HepG2 (cell line): ENCODE measurements around the gene RAB11FIP5. TPM values are rescaled to one million over a fixed set of nuclear protein-coding genes. Genes with fewer than 3 reads are reported as not detected.

Experiments used
- ATAC-seq: fragments of 200-7000 bp; cut with Tn5 transposase; 3 replicates; pipeline ENCODE4 v1.9.1; 2020; ENCODE audit warnings: mild to moderate bottlenecking, moderate library complexity
- BruUV-seq: library from RNA; stranded (reverse); fragments of 400-500 nt; replicated peaks from 2 replicates; lab custom pipeline; 2021; lab: Mats Ljungman, UMichigan
- CTCF ChIA-PET: fragments of 300-600 bp; formaldehyde crosslinking; extraction: SDS; loops from one replicate; lab custom pipeline; 2021; ENCODE audit warnings: low total read pairs, inconsistent platforms, low intra/inter-chr PET ratio; lab: Yijun Ruan, JAX
- POLR2A ChIA-PET: fragments of 350-600 bp; sonication (Branson Sonifier 250); formaldehyde crosslinking; loops from one replicate; lab custom pipeline; 2020; ENCODE audit warnings: antibody characterized with exemption, inconsistent platforms; lab: Yijun Ruan, JAX
- DNase-seq: peaks from one replicate; pipeline ENCODE4 v3.0.0-alpha.2; 2015; ENCODE audit warnings: low spot score
- FAIRE-seq: peaks from 3 replicates; lab custom pipeline; 2011; peaks lifted over from hg19 to GRCh38; lab: Jason Lieb, UNC
- H2AFZ ChIP-seq: one replicate; pipeline ENCODE4 v1.6.1; 2011; ENCODE audit warnings: low read length, inconsistent platforms
- H3K27ac ChIP-seq: fragments of 300-600 bp; 3 replicates; pipeline ENCODE4 v1.8.0; 2011; ENCODE audit warnings: mixed run types, mild to moderate bottlenecking, mixed read lengths, low read length, inconsistent platforms; ENCODE audit not compliant: insufficient read depth; ENCODE audit errors: extremely low read length
- H3K27me3 ChIP-seq, 2 experiments: fragments of 200-600 bp in 1 of 2; 2 replicates in 1 of 2; 3 replicates in 1 of 2; pipeline versions ENCODE4 v1.6.0 to v1.8.0; 2011; ENCODE audit warnings: low read length in 2 of 2, mild to moderate bottlenecking in 2 of 2, moderate library complexity in 2 of 2, inconsistent platforms in 1 of 2; ENCODE audit not compliant: insufficient read depth in 2 of 2, control insufficient read depth in 1 of 2
- H3K36me3 ChIP-seq, 2 experiments: fragments of 200-600 bp in 1 of 2; replicated peaks in 1 of 2; 2 replicates in 1 of 2; 3 replicates in 1 of 2; pipeline versions ENCODE4 v1.5.1 to v1.8.0; 2011; ENCODE audit warnings: low read length in 2 of 2, inconsistent platforms in 1 of 2; ENCODE audit not compliant: insufficient read depth in 2 of 2, control insufficient read depth in 1 of 2
- H3K4me1 ChIP-seq: 2 replicates; pipeline ENCODE4 v1.5.1; 2012; ENCODE audit warnings: low read length, inconsistent platforms; ENCODE audit not compliant: insufficient read depth
- H3K4me2 ChIP-seq: 2 replicates; pipeline ENCODE4 v1.6.0; 2011; ENCODE audit warnings: low read depth, low read length, inconsistent platforms
- H3K4me3 ChIP-seq, 3 experiments: fragments of 200-600 bp in 1 of 3; sonication (generic), shearing (Covaris generic) in 1 of 3; replicated peaks in 1 of 3; 2 replicates each; pipeline ENCODE4 v1.5.1; 2011 to 2016; ENCODE audit warnings: low read length in 3 of 3, inconsistent platforms in 2 of 3, low read depth in 2 of 3, mild to moderate bottlenecking in 2 of 3, control low read depth in 1 of 3, mixed read lengths in 1 of 3; ENCODE audit not compliant: insufficient read depth in 1 of 3
- H3K79me2 ChIP-seq: one replicate; pipeline ENCODE4 v1.6.1; 2011; ENCODE audit warnings: low read length, inconsistent platforms; ENCODE audit not compliant: insufficient read depth
- H3K9ac ChIP-seq: 2 replicates; pipeline ENCODE4 v1.6.0; 2011; ENCODE audit warnings: mild to moderate bottlenecking, low read depth, low read length, inconsistent platforms; ENCODE audit not compliant: insufficient read depth
- H3K9me3 ChIP-seq: 2 replicates; pipeline ENCODE4 v1.5.1; 2012; ENCODE audit warnings: mild to moderate bottlenecking, low read length
- H4K20me1 ChIP-seq: 2 replicates; pipeline ENCODE4 v1.6.0; 2011; ENCODE audit warnings: inconsistent platforms, mild to moderate bottlenecking, low read length, moderate library complexity; ENCODE audit not compliant: insufficient read depth
- AGO2 ChIP-seq: fragments of 200-400 bp; formaldehyde crosslinking; optimal IDR thresholded peaks from 2 replicates; pipeline ENCODE3; 2017; ENCODE audit warnings: mild to moderate bottlenecking, low read depth, low read length, moderate library complexity
- AKNA ChIP-seq: sonication (generic); formaldehyde crosslinking; IDR thresholded peaks from 2 replicates; pipeline ENCODE4 v1.4.0; 2020; ENCODE audit warnings: missing genetic modification reagents, borderline replicate concordance
- CEBPB ChIP-seq: IDR thresholded peaks from 2 replicates; pipeline ENCODE4 v1.6.1; 2011; ENCODE audit warnings: low read depth, low read length, improper control_type of control experiment, borderline replicate concordance
- FOXP1 ChIP-seq, 2 experiments: fragments of 450-650 bp in 1 of 2; IDR thresholded peaks; 2 replicates each; pipeline ENCODE4 v1.6.1; 2017 to 2018; ENCODE audit warnings: antibody characterized with exemption in 1 of 2
- HCFC1 ChIP-seq: fragments of 150-350 bp; IDR thresholded peaks from 2 replicates; pipeline ENCODE4 v1.6.1; 2014; ENCODE audit warnings: low read depth, low read length
- IKZF1 ChIP-seq: fragments of 450-650 bp; IDR thresholded peaks from 2 replicates; pipeline ENCODE4 v1.7.1; 2016
- NFYC ChIP-seq: IDR thresholded peaks from 2 replicates; pipeline ENCODE4 v1.6.1; 2016; ENCODE audit warnings: missing genetic modification reagents, missing compliant biosample characterization
- TARDBP ChIP-seq: sonication (generic); formaldehyde crosslinking; IDR thresholded peaks from 2 replicates; pipeline ENCODE4 v1.8.0; 2022; ENCODE audit warnings: mild to moderate bottlenecking, missing genetic modification reagents
- ZNF282 ChIP-seq: fragments of 450-650 bp; IDR thresholded peaks from 2 replicates; pipeline ENCODE4 v1.6.1; 2018; ENCODE audit not compliant: partially characterized antibody
- ZNF577 ChIP-seq: sonication (generic); formaldehyde crosslinking; IDR thresholded peaks from 2 replicates; pipeline ENCODE4 v1.4.0; 2020; ENCODE audit warnings: mild to moderate bottlenecking, low read depth, missing genetic modification reagents, borderline replicate concordance
- ZNF879 ChIP-seq: sonication (generic); formaldehyde crosslinking; IDR thresholded peaks from 2 replicates; pipeline ENCODE4 v1.8.1; 2023; ENCODE audit warnings: missing genetic modification reagents
- WGBS: methylation state at CpG from one replicate; pipeline ENCODE4 v1.1.6; 2017; ENCODE audit warnings: low lambda C conversion rate; 5-methylcytosine and 5-hydroxymethylcytosine counted together
- in situ Hi-C: cut with HindIII; loops from 2 replicates; pipeline ENCODE4 v1.10.0; 2017; ENCODE audit warnings: low pct_unique_long_range_greater_than_20kb; ENCODE audit not compliant: extremely low pct_ligation_motif_present
- intact Hi-C: fragments of 100-400 bp; cut with micrococcal nuclease; formaldehyde crosslinking; loops from one replicate; pipeline ENCODE4 v1.10.0; 2022; ENCODE audit not compliant: unreplicated experiment
- polyA plus RNA-seq, 8 experiments: library from polyadenylated mRNA; depleted of rRNA in 3 of 8; stranded (reverse) in 7 of 8; unstranded in 1 of 8; fragments of >200 nt; fragmentation: Illumina TruSeq in 4 of 8; extraction: Trizol in 4 of 8; gene quantifications; 2 replicates each; pipeline versions ENCODE4 v1.2.1 to v1.2.3, GENCODE V29; 2011 to 2016; ENCODE audit warnings: low read depth in 4 of 8, missing spikeins in 1 of 8, mixed read lengths in 1 of 8; ENCODE audit not compliant: insufficient read depth in 1 of 8
- total RNA-seq, 5 experiments: library from RNA; depleted of rRNA; stranded (reverse); fragments of >200 nt; fragmentation: Illumina TruSeq; extraction: Trizol; gene quantifications; 2 replicates each; pipeline ENCODE4 v1.2.3, GENCODE V29; 2016; ENCODE audit warnings: low read depth in 1 of 5
- TF ChIP-seq, protein P1 (sequence below): sonication (generic); formaldehyde crosslinking; IDR thresholded peaks from 2 replicates; pipeline ENCODE4 v1.5.0; 2020; ENCODE audit warnings: missing genetic modification reagents

The RAB11FIP5 gene
- total and polyA plus RNA-seq, 2 of the 13 experiments (the other 11 are each of a cell fraction or from before 2014, with no cell fraction given): 9.4 to 22.9 TPM

DNA sequence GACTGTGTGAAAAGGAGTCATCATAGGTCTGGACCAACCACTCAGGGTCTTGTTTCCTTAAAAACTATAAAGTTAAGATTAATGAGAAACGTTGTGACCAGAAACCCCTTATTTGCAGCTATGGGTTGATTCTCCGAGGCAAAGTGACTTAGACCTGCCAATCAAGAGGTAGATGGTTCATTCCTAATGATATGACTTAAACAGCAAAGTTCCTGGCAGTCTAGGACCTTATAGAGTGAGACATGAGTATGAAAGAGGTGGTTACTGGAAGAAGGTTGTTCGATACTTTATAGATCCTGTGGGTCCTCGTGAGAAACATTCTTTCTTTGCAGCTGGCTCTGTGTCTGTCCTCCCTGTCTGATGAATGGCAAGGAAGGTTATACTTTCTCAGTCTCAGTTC lies 49.3 kb downstream of the RAB11FIP5 start:
- peaks cover 4 to 12% of the 10 kb centered on the region in 2 experiments; a peak in 3 of 5 replicates for H3K36me3 ChIP-seq
- intact Hi-C loops: no loop called here
- no peaks in the 10 kb centered on the region for H3K27me3 ChIP-seq
- no peak for ATAC-seq
- 88% methylated on average over 4 of the region's 4 CpGs for WGBS
- in situ Hi-C loops: no loop called here
- peaks cover 83% of the 10 kb centered on the region for H3K79me2 ChIP-seq
- BruUV-seq: no TSS peak
- H3K4me3 ChIP-seq: no peak overlapping the region
- FAIRE-seq: no peak
- no peak overlapping the region for H3K9ac ChIP-seq
- no peak overlapping the region for H3K27ac ChIP-seq
- no peak overlapping the region for H2AFZ ChIP-seq
- ChIA-PET POLR2A (interaction anchor here (1.2 to 1.5 kb wide), 2 partner anchors 8 to 63 kb away, joined by 3 to 4 read pairs; partner anchors contain the start of gene SFXN5), CTCF (no interaction called here)
- H3K4me1 ChIP-seq: peaks cover 49% of the 10 kb centered on the region
- no peak for DNase-seq
- TF ChIP-seq, protein P1, sequence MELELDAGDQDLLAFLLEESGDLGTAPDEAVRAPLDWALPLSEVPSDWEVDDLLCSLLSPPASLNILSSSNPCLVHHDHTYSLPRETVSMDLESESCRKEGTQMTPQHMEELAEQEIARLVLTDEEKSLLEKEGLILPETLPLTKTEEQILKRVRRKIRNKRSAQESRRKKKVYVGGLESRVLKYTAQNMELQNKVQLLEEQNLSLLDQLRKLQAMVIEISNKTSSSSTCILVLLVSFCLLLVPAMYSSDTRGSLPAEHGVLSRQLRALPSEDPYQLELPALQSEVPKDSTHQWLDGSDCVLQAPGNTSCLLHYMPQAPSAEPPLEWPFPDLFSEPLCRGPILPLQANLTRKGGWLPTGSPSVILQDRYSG: no peak
- TF ChIP-seq NFYC (no peak), IKZF1 (no peak)
- H4K20me1 ChIP-seq: peaks cover 7% of the 10 kb centered on the region; the same call in 1 of the 2 replicates
- no peak overlapping the region for H3K4me2 ChIP-seq
- no peaks in the 10 kb centered on the region for H3K9me3 ChIP-seq

DNA sequence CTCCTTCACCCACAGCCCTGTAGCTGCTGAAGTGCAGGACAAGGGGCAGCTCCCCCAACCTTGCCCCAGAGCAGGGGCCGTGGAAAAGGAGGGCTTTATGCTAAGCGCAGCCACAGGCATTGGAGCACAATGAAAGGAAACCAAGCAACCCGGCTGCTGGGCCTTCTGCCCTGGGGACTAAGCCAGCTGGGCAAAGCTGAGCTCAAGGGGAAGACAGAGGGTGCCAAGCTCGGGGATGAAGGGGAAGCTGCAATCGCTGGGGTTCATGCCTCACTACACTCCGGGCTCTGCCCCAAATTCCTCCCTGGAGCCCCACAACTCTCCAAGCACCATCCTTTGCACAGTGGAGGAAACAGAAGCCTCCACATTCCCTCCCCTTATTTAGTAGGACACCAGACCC lies 53.6 kb downstream of the RAB11FIP5 start:
- DNase-seq (no peak), ATAC-seq (no peak), FAIRE-seq (no peak)
- ChIA-PET POLR2A (interaction anchor here (1.3 kb wide), 1 partner anchor 12 kb away, joined by 3 read pairs; the partner anchor contains the start of gene SFXN5), CTCF (no interaction called here)
- intact Hi-C loops (no loop called here), in situ Hi-C loops (no loop called here)
- 94% methylated on average over 6 of the region's 6 CpGs for WGBS
- Histone ChIP-seq H3K9ac (no peak overlapping the region), H3K27me3 (no peaks in the 10 kb centered on the region), H3K9me3 (no peaks in the 10 kb centered on the region), H3K36me3 (peaks cover 10 to 43% of the 10 kb centered on the region in 2 experiments), H3K4me1 (peaks cover 5% of the 10 kb centered on the region), H3K4me2 (no peak overlapping the region), H4K20me1 (no peaks in the 10 kb centered on the region), H3K27ac (no peak overlapping the region), H3K4me3 (no peak overlapping the region), H3K79me2 (peaks cover 42% of the 10 kb centered on the region), H2AFZ (no peak overlapping the region)
- BruUV-seq: no TSS peak
- TF ChIP-seq ZNF879 (no peak), ZNF577 (CRISPR knock-in tag) (no peak), ZNF282 (no peak), CEBPB (no peak), AGO2 (peak; percentile 39), FOXP1 (IDR thresholded peaks at IDR 0.05) (no peak), FOXP1 (CRISPR knock-in tag; IDR thresholded peaks at IDR 0.05) (no peak), HCFC1 (0 out of 2 replicates have a peak, but pooled peaks have one; percentile 4), TARDBP (CRISPR knock-in tag) (no peak), AKNA (no peak)
